Activated naive CD8-positive, alpha-beta T cell (primary cell): ENCODE measurements around the gene CIB1.
"Not testable (repeated sequence)": the region's sequence is repeated elsewhere in the genome, so short reads cannot be mapped to it uniquely, and the experiment has no call there.

Experiments
- H3K27ac Mint-ChIP-seq: one replicate; pipeline ENCODE4 v1.8.0; 2021; ENCODE audit warnings: mixed read lengths
- H3K27me3 Mint-ChIP-seq: one replicate; pipeline ENCODE4 v1.8.0; 2021; ENCODE audit warnings: mixed read lengths
- H3K36me3 Mint-ChIP-seq: one replicate; pipeline ENCODE4 v1.8.0; 2021; ENCODE audit warnings: mixed read lengths
- H3K4me1 Mint-ChIP-seq: one replicate; pipeline ENCODE4 v1.8.0; 2021; ENCODE audit warnings: low read depth, mixed read lengths
- H3K4me3 Mint-ChIP-seq: one replicate; pipeline ENCODE4 v1.8.0; 2021; ENCODE audit warnings: mild to moderate bottlenecking, mixed read lengths
- H3K9me3 Mint-ChIP-seq: one replicate; pipeline ENCODE4 v1.8.0; 2021; ENCODE audit warnings: low read depth, mixed read lengths

The CIB1 gene

GRCh38 chr15:90200534-90201129, 33.1 kb downstream of the CIB1 start:
- Mint-ChIP-seq H3K4me3 (peak overlapping the region; percentile 91), H3K9me3 (no peaks in the 10 kb centered on the region), H3K27ac (peak overlapping the region; percentile 82), H3K27me3 (no peaks in the 10 kb centered on the region), H3K4me1 (peaks cover 21% of the 10 kb centered on the region), H3K36me3 (no peaks in the 10 kb centered on the region)

- no peaks in the 10 kb centered on the region for H3K9me3 Mint-ChIP-seq
- no peaks in the 10 kb centered on the region for H3K27me3 Mint-ChIP-seq
- H3K4me1 Mint-ChIP-seq, result peaks cover 28% of the 10 kb centered on the region
- no peak overlapping the region for H3K4me3 Mint-ChIP-seq
- no peaks in the 10 kb centered on the region for H3K36me3 Mint-ChIP-seq
- no peak overlapping the region for H3K27ac Mint-ChIP-seq
Measured at GRCh38 chr15:90194655-90195054, 39.1 kb downstream of the CIB1 start.

DNA sequence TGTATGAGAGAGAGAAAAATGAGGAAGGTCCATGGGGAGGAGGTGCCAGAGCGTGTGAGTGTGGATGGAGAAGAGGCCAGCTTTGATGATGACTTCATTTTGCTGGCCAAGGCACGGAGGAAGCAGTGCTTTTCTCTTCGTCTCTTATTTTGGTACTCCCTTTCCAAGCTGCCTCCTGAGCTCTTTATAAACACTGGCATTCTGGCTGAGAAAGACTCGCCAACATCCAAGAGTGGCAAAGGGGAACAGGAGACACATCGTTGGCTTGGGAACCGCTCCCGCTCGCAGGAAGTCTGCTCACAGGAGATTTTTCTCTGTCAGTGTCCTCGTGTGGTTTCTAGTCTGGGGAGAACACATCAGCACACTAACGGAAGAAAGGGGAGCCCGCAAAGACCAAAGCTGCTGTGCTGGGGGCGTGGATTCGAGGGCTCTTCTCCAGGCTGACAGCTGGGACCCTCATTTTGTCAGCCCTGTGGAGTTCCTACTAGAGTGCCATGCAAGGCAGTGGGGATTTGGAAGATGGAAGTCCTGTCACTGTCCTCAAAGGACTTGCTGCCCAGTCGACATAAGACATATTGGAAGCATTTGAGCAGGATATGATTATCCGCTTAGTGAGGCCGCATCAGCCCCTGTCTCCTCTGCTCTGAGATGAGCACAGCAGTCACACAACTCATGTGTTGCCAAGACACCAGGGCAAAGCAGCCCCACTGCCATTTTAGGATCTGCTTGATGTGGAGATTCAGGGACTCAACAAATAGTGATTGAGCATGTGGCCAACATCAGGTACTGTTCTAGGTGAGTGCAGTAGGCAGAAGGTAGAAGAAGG, 40.6 kb downstream of the CIB1 start:
- Mint-ChIP-seq H3K4me3 (peak overlapping the region; percentile 33), H3K27ac (peak overlapping the region; percentile 35), H3K4me1 (peaks cover 26% of the 10 kb centered on the region), H3K27me3 (no peaks in the 10 kb centered on the region), H3K36me3 (no peaks in the 10 kb centered on the region), H3K9me3 (no peaks in the 10 kb centered on the region)

DNA sequence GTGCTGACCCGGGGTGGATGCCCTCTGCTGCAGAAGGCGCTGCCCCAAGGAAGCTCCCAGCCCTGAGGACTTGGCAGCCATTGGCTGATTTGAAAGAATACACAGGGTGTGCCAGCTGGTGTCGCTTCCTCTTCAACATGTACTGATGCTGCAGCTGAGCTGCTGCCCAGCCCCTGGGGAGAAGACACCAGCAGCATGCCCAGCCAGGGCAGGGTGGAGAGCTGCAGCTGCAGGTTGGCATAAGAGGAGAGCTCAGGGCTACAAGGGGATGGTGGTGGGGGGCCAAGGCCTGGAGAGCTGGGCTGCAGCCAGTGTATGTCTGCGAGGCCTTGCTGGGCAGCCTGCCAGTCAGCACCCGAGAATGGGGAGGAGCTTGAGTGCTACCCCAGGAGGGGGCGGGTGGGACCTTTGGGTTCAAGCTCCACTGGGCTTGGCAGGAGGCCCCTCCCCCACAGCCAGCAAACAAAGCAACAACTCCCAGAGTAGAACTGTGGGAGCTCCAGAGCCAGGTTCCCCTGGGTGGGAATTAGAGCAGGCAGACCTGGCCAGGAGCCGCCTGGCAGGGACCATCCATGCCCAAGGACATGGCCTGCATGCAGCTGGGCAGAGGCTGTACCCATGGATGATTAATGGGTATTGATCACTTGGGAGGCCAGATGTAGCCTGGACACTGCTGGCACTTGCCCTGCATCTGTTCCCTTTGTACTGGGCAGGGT, 41.8 kb downstream of the CIB1 start:
- Mint-ChIP-seq H3K4me1 (peaks cover 26% of the 10 kb centered on the region), H3K4me3 (no peak overlapping the region), H3K27me3 (no peaks in the 10 kb centered on the region), H3K36me3 (no peaks in the 10 kb centered on the region), H3K9me3 (no peaks in the 10 kb centered on the region), H3K27ac (no peak overlapping the region)

- Mint-ChIP-seq H3K9me3 (no peaks in the 10 kb centered on the region), H3K36me3 (no peaks in the 10 kb centered on the region), H3K27ac (no peak overlapping the region), H3K4me1 (peaks cover 26% of the 10 kb centered on the region), H3K27me3 (no peaks in the 10 kb centered on the region), H3K4me3 (no peak overlapping the region)
Measured at GRCh38 chr15:90191344-90191687, 42.4 kb downstream of the CIB1 start.

DNA sequence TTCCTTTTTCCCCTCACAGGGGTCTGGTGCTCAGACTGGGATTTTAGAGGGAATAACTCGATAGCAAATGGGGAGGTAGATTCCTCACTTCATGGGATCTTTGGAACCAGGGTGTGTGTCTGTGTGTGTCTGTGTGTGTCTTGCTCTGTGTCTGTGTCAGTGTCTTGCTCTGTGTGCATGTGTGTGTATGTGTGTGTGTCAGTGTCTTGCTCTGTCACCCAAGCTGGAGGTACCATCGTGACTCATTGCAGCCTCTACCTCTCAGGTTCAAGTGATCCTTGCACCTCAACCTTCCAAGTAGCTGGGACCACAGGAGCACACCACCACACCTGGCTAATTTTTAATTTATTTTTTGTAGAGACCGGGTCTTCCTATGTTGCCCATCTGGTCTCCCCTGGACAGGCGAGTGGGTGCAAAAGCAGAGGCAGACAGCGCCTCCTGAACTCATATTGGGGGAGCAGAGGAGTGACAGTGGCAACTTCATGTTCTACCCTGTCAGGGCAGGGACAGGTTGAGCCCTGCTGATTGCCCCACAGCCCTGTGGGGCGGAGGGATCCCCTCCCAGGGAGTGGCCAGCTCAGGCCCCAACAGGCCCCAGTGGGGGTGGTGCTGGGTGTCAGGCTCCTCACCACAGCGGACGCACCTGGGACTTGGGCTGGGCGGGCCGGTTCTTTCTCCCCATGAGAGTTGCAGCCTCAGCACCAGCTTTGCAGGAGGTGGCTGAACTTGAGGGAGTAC, 43.0 kb downstream of the CIB1 start:
- H3K4me1 Mint-ChIP-seq, result peaks cover 26% of the 10 kb centered on the region
- H3K36me3 Mint-ChIP-seq, result no peaks in the 10 kb centered on the region
- no peaks in the 10 kb centered on the region for H3K9me3 Mint-ChIP-seq
- no peaks in the 10 kb centered on the region for H3K27me3 Mint-ChIP-seq
- no peak overlapping the region for H3K27ac Mint-ChIP-seq
- no peak overlapping the region for H3K4me3 Mint-ChIP-seq

- no peaks in the 10 kb centered on the region for H3K27me3 Mint-ChIP-seq
- H3K36me3 Mint-ChIP-seq, result no peaks in the 10 kb centered on the region
- no peak overlapping the region for H3K27ac Mint-ChIP-seq
- H3K4me1 Mint-ChIP-seq, result peaks cover 31% of the 10 kb centered on the region
- no peak overlapping the region for H3K4me3 Mint-ChIP-seq
- no peaks in the 10 kb centered on the region for H3K9me3 Mint-ChIP-seq
Measured at GRCh38 chr15:90189781-90190467, 43.8 kb downstream of the CIB1 start.

GRCh38 chr15:90188914-90189748, 44.6 kb downstream of the CIB1 start:
- Mint-ChIP-seq H3K4me1 (peaks cover 30% of the 10 kb centered on the region), H3K36me3 (no peaks in the 10 kb centered on the region), H3K4me3 (no peak overlapping the region), H3K9me3 (no peaks in the 10 kb centered on the region), H3K27ac (no peak overlapping the region), H3K27me3 (no peaks in the 10 kb centered on the region)

GRCh38 chr15:90188065-90188464, 45.7 kb downstream of the CIB1 start:
- not testable (repeated sequence) for H3K9me3 Mint-ChIP-seq, H3K27ac Mint-ChIP-seq, H3K36me3 Mint-ChIP-seq, H3K4me3 Mint-ChIP-seq, H3K27me3 Mint-ChIP-seq
- H3K4me1 Mint-ChIP-seq, result peaks cover 26% of the 10 kb centered on the region

GRCh38 chr15:90187257-90187868, 46.4 kb downstream of the CIB1 start:
- no peaks in the 10 kb centered on the region for H3K36me3 Mint-ChIP-seq
- H3K4me3 Mint-ChIP-seq, result no peak overlapping the region
- no peaks in the 10 kb centered on the region for H3K27me3 Mint-ChIP-seq
- no peaks in the 10 kb centered on the region for H3K9me3 Mint-ChIP-seq
- H3K4me1 Mint-ChIP-seq, result peaks cover 19% of the 10 kb centered on the region
- H3K27ac Mint-ChIP-seq, result no peak overlapping the region

DNA sequence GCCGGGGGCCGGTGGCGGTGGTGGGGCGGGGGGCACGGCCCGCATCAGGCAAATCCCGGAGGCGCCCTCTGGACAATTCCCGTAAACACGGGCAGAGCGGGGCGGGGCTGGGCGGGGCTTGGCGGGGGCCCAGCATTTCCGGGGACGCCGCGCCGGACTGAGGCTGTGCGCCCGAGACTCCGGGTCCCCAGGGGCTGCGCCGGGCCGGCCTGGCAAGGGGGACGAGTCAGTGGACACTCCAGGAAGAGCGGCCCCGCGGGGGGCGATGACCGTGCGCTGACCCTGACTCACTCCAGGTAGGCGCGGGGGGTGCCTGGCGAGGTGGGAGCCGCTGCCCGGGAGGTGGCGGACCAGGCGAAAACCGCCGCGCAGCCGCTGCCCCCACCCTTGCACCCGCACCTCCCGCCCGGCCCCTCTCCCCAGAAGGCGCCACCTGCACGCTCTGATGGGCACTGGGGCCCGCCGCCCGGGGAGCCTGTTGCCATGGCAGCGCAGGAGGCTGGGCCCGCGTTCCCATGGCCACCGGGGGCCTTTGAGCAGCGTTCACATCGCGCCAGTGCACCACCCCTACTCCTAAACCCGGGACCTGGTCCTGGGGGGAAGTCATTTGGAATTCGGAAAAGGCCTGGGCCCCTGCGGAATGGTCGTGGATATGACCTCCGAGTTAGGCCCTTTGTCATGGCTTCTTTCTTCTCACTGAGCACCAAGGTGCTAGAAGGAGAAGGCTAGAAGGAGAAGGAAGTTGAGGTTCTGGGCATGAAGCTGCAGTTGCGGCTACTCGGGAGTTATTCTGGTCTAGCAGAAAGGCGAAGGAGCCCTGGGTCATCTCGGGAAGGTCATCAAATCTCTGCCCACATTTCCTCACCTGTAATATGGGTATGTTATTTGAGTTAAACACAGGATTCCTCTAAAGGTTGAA, 48.7 kb downstream of the CIB1 start:
- Mint-ChIP-seq H3K4me1 (peaks cover 11% of the 10 kb centered on the region), H3K4me3 (peak overlapping the region; percentile 82), H3K27me3 (no peaks in the 10 kb centered on the region), H3K9me3 (no peaks in the 10 kb centered on the region), H3K27ac (no peak overlapping the region), H3K36me3 (no peaks in the 10 kb centered on the region)

DNA sequence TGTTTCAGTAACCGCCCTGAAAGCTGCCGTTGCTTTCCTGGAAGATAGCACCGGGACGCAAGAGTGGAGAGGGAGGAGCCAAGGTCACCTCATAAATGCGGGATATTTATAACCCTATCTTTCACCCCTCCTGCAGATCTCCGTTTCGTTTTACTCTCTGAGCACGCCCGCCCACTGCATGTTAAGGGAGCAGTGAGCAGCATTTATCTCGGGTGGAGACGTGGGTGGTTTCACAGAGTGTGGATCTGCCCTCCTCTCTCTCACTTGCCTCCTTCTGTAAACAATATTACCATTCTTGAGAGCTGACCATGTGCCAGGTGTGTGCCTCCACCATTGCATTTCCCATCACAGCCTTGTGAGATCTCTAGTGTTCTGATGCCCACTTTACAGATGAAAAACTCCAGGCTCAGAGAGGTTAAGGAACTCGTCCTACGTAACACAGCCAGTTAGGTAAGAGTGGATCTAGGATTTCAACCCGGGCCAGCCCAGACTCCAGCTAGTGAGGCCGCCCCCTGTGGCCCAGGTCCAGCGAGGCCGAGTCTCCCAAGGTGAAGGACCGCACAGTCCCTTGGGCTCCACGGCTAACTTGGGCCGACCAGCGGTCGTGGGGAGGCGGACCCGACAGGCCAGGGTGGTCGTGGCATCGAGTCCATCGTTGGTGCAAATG, 49.5 kb downstream of the CIB1 start:
- Mint-ChIP-seq H3K27me3 (no peaks in the 10 kb centered on the region), H3K27ac (peak overlapping the region; percentile 58), H3K4me3 (peak overlapping the region; percentile 73), H3K36me3 (no peaks in the 10 kb centered on the region), H3K4me1 (peaks cover 11% of the 10 kb centered on the region), H3K9me3 (no peaks in the 10 kb centered on the region)
